Measurements from ENCODE around the gene MAPK4. TPM values are rescaled to one million over a fixed set of nuclear protein-coding genes. Genes with fewer than 3 reads are reported as not detected.

Gene MAPK4
- total RNA-seq, 1 experiment from 2014 or later: 4.2 TPM

GRCh38 chr18:50639711-50640110 is 79.8 kb downstream of the MAPK4 start (continued):
- TF ChIP-seq PRDM15 (CRISPR knock-in tag; IDR thresholded peaks at IDR 0.05) (no peak), GRHL2 (CRISPR knock-in tag; IDR thresholded peaks at IDR 0.05; ENCODE audit: insufficient replicate concordance, severe bottlenecking) (no peak), ZNF317 (CRISPR knock-in tag; IDR thresholded peaks at IDR 0.05; ENCODE audit: borderline replicate concordance, low read depth) (no peak), ZNF671 (CRISPR knock-in tag; IDR thresholded peaks at IDR 0.05) (no peak), PRRX2 (CRISPR knock-in tag; IDR thresholded peaks at IDR 0.05) (no peak)

GRCh38 chr18:50642439-50642838 is 82.6 kb downstream of the MAPK4 start:
- no peaks in the 10 kb centered on the region for H3K36me3 Mint-ChIP-seq
- CTCF ChIA-PET: no interaction called here
- peaks cover 17% of the 10 kb centered on the region for H3K4me1 Mint-ChIP-seq
- TF ChIP-seq E2F5 (CRISPR knock-in tag; IDR thresholded peaks at IDR 0.05) (no peak), SP1 (CRISPR knock-in tag; conservative IDR thresholded peaks at IDR 0.05) (no peak), PRDM15 (CRISPR knock-in tag; IDR thresholded peaks at IDR 0.05) (no peak), ARID4B (CRISPR knock-in tag; IDR thresholded peaks at IDR 0.05; ENCODE audit: borderline replicate concordance) (no peak), SMAD3 (CRISPR knock-in tag; IDR thresholded peaks at IDR 0.05; ENCODE audit: borderline replicate concordance) (no peak), OVOL2 (CRISPR knock-in tag; IDR thresholded peaks at IDR 0.05; ENCODE audit: borderline replicate concordance) (no peak), ESRRA (CRISPR knock-in tag; IDR thresholded peaks at IDR 0.05; ENCODE audit: borderline replicate concordance) (no peak), FOXJ3 (CRISPR knock-in tag; IDR thresholded peaks at IDR 0.05; ENCODE audit: borderline replicate concordance) (no peak), CBFB (CRISPR knock-in tag; IDR thresholded peaks at IDR 0.05; ENCODE audit: low read depth) (no peak), TCF7 (CRISPR knock-in tag; IDR thresholded peaks at IDR 0.05; ENCODE audit: low read depth) (no peak), ZNF232 (CRISPR knock-in tag; IDR thresholded peaks at IDR 0.05) (no peak), MAX (CRISPR knock-in tag; IDR thresholded peaks at IDR 0.05) (no peak), ZNF416 (CRISPR knock-in tag; IDR thresholded peaks at IDR 0.05) (no peak)
- DNase-seq (ENCODE audit: low spot score): no peak
- no peaks in the 10 kb centered on the region for H3K9me3 Mint-ChIP-seq
- no peak for ATAC-seq
- no peaks in the 10 kb centered on the region for H3K27me3 Mint-ChIP-seq (ENCODE audit: low read depth)
- POLR2A ChIA-PET: no interaction called here
- no peak overlapping the region for H3K27ac Mint-ChIP-seq
- H3K4me3 Mint-ChIP-seq: no peak overlapping the region
